ENCODE results near the gene PGBD1. TPM values are rescaled to one million over a fixed set of nuclear protein-coding genes. Genes with fewer than 3 reads are reported as not detected.
"Not testable (repeated sequence)": the region's sequence is repeated elsewhere in the genome, so short reads cannot be mapped to it uniquely, and the experiment has no call there.

Gene PGBD1
- total RNA-seq, 1 donor from 2014 or later: 2.3 TPM

- DNase-seq (no peak), ATAC-seq (no peak)
- intact Hi-C loops (cut with micrococcal nuclease): no loop called here
Observed at GRCh38 chr6:28266563-28266961, 14.8 kb upstream of the PGBD1 start.

- ATAC-seq (peak; percentile 99), DNase-seq (peak; percentile 88)
- intact Hi-C loops (cut with micrococcal nuclease): no loop called here
Observed at GRCh38 chr6:28266962-28267694, 14.2 kb upstream of the PGBD1 start, which contains the start of gene ZSCAN26. Gene ZSCAN26, plus strand, starts transcription at chr6:28267143. Its CDS starts 4,777 bp downstream, at chr6:28271920.

GRCh38 chr6:28267695-28268059 lies 13.7 kb upstream of the PGBD1 start:
- intact Hi-C loops (cut with micrococcal nuclease): no loop called here
- DNase-seq (no peak), ATAC-seq (no peak)

GRCh38 chr6:28269492-28269891 lies 11.9 kb upstream of the PGBD1 start:
- DNase-seq (no peak), ATAC-seq (no peak)
- intact Hi-C loops (cut with micrococcal nuclease): no loop called here

- intact Hi-C loops (cut with micrococcal nuclease): no loop called here
- DNase-seq: no peak
- no peak for ATAC-seq
Observed at GRCh38 chr6:28274888-28275287, 6.5 kb upstream of the PGBD1 start.

- DNase-seq (no peak), ATAC-seq (no peak)
- intact Hi-C loops (cut with micrococcal nuclease): no loop called here
Observed at GRCh38 chr6:28277746-28278145, 3.6 kb upstream of the PGBD1 start.

GRCh38 chr6:28280595-28281287 lies 631 bp upstream of the PGBD1 start:
- DNase-seq: no peak
- no peak for ATAC-seq
- intact Hi-C loops (cut with micrococcal nuclease): no loop called here

GRCh38 chr6:28282926-28283325 lies 1.6 kb downstream of the PGBD1 start:
- intact Hi-C loops (cut with micrococcal nuclease): no loop called here
- DNase-seq: no peak

GRCh38 chr6:28291573-28291972 lies 10.2 kb downstream of the PGBD1 start:
- intact Hi-C loops (cut with micrococcal nuclease): no loop called here
- no peak for ATAC-seq
- no peak for DNase-seq

More at GRCh38 chr6:28282926-28283325, 1.6 kb downstream of the PGBD1 start:
- no peak for ATAC-seq

GRCh38 chr6:28295326-28295725 lies 14.0 kb downstream of the PGBD1 start:
- intact Hi-C loops (cut with micrococcal nuclease): no loop called here
- no peak for DNase-seq
- ATAC-seq: no peak

GRCh38 chr6:28296520-28297060 lies 15.2 kb downstream of the PGBD1 start:
- no peak for ATAC-seq

GRCh38 chr6:28303570-28303969 lies 22.2 kb downstream of the PGBD1 start:
- intact Hi-C loops (cut with micrococcal nuclease): no loop called here
- DNase-seq (no peak), ATAC-seq (no peak)

More at GRCh38 chr6:28296520-28297060, 15.2 kb downstream of the PGBD1 start:
- DNase-seq: no peak
- intact Hi-C loops (cut with micrococcal nuclease): no loop called here

- intact Hi-C loops (cut with micrococcal nuclease); ATAC-seq; DNase-seq: not testable (repeated sequence)
Observed at GRCh38 chr6:28306363-28306762, 25.0 kb downstream of the PGBD1 start.

- intact Hi-C loops (cut with micrococcal nuclease): no loop called here
- DNase-seq (no peak), ATAC-seq (no peak)
Observed at GRCh38 chr6:28311139-28311823, 29.9 kb downstream of the PGBD1 start.

GRCh38 chr6:28312939-28313338 lies 31.6 kb downstream of the PGBD1 start:
- DNase-seq: no peak
- ATAC-seq: no peak
- intact Hi-C loops (cut with micrococcal nuclease): no loop called here

GRCh38 chr6:28315628-28316027 lies 34.3 kb downstream of the PGBD1 start:
- intact Hi-C loops (cut with micrococcal nuclease): no loop called here
- ATAC-seq (no peak), DNase-seq (no peak)

GRCh38 chr6:28317866-28318265 lies 36.5 kb downstream of the PGBD1 start:
- ATAC-seq; DNase-seq; intact Hi-C loops (cut with micrococcal nuclease): not testable (repeated sequence)

GRCh38 chr6:28322661-28323060 lies 41.3 kb downstream of the PGBD1 start:
- DNase-seq: no peak
- no peak for ATAC-seq
- intact Hi-C loops (cut with micrococcal nuclease): no loop called here

GRCh38 chr6:28323813-28324424 lies 42.5 kb downstream of the PGBD1 start:
- intact Hi-C loops (cut with micrococcal nuclease): no loop called here

More at GRCh38 chr6:28323813-28324424, 42.5 kb downstream of the PGBD1 start:
- ATAC-seq: no peak
- DNase-seq: no peak
